OCI-M2 (cell line): ENCODE results near the gene MOV10L1.

ENCODE experiments used
- DNase-seq: peaks from one replicate; lab custom pipeline; 2025; ENCODE audit not compliant: unreplicated experiment; lab: John Stamatoyannopoulos, UW

MOV10L1 gene

GRCh38 chr22:50186181-50186714 lies 96.4 kb downstream of the MOV10L1 start:
- DNase-seq = no peak

- DNase-seq = no peak
Observed at GRCh38 chr22:50186761-50187523, 97.1 kb downstream of the MOV10L1 start.

DNA sequence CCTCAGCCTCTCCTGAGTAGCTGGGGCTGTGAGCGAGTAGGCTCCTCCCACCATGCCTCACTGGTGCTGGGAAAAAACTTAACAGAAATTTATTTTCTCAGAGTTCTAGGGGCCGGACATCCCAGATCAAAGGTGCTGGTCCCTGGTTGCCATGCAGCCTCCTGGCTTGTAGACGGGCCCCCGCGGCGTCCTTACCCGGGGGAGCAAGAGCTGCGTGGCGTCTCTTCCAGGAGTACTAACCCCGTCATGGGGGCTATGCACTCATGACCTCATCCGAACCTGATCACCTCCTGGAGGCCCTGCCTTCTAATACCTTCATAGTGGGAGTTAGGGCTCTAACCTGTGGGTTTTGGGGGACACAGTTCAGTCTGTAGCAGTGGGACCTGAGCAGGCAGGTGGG lies 98.5 kb downstream of the MOV10L1 start:
- no peak for DNase-seq

- DNase-seq = no peak
Observed at GRCh38 chr22:50189184-50189848, 99.5 kb downstream of the MOV10L1 start.

- DNase-seq = no peak
Observed at GRCh38 chr22:50189849-50190181, 100.0 kb downstream of the MOV10L1 start.

- no peak for DNase-seq
Observed at GRCh38 chr22:50190182-50190940, 100.6 kb downstream of the MOV10L1 start.

DNA sequence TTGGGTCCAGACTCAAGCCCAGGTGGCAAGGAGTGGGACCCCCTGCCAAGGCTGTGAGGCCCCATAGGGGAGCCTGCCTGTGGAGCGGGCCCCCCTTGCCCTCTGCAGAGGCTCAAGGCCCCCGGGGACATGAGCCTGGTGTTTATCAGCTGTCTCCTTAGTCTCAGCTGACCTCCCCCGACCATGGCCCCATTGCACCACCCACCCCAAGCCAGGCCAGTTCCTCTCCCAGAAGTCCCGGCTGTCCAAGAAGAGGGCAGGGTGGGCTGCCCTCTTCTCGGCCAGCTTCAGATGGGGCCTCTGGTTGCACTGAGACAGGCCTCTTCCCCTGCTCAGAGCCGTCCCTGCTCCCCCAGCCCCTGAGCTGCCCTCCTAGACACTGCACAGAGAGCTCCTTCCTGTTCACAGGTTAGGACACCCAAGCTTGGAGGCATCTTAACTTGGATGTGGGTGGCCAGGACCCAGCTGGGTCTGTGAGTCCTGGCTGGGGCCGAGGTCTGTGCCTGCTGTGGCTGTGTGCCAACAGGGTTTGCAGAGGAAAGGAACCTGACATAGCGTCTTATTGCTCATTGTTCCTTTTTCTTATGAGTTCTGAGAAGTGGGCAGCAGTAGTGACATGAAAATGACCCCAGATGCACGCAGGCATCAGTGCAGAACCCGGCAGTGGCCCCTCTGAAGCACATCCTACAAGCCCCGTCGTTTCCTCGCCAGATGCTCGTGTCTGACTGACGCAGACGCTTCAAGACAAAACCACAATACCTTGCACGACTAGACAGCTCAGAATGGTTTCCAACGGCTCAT lies 101.3 kb downstream of the MOV10L1 start:
- no peak for DNase-seq

DNA sequence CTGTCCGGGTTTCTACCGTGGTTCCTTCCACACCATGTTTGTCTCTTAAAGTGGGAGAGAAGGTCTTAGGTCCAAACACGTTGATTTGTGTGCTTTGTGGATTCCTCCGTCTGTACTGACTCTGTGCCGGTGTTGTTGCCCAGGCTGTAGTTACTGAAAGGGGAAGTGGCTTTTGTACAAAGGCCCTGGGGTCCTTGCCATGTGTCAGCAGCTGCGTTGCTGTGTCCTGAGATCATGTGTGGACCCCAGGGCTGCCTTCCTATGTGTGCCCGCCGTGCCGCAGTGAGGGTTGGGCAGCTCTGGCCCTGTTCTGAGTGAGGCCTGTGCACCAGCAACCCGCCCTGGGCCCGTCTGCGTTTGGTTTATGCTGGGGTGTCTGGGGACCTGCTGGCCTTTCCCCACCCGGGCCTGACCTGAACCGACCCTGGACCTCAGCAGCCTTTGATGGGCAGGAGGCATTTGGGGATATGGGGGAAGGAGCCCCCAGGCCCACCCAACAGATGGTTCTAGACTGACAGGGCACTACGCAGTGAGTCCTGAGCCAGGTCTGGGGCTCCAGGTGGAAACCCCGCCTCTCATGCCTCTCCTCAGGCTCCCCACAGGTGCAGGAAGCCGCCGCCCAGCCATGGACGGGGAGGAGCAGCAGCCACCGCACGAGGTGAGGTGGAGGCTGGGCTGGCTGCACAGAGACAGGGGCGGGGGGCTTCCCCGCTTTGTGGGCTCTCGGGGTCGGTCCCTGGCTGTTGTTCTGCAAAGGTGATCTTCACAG lies 102.8 kb downstream of the MOV10L1 start:
- no peak for DNase-seq

DNA sequence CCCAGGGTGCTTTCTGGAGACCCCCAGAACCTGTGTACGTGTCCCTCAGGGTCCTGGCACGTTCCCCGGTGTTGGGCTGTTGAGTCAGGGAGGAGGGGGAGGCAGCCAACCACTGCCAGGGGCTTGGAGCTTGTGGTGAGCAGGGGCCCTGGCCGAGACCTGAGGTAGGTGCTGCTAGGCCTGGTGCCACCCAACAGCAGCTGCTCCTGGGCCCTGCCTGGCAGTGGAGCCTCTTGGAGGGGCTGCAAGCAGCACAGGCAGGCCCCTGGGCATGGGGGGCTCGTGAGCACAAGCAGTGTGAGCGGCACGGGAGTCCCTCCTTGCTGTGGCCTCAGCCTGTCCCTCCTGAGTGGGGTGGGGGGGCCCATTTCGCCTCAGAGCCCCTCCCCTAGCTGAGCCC lies 103.8 kb downstream of the MOV10L1 start:
- DNase-seq = no peak

GRCh38 chr22:50194037-50194805 lies 104.4 kb downstream of the MOV10L1 start:
- DNase-seq = no peak

DNA sequence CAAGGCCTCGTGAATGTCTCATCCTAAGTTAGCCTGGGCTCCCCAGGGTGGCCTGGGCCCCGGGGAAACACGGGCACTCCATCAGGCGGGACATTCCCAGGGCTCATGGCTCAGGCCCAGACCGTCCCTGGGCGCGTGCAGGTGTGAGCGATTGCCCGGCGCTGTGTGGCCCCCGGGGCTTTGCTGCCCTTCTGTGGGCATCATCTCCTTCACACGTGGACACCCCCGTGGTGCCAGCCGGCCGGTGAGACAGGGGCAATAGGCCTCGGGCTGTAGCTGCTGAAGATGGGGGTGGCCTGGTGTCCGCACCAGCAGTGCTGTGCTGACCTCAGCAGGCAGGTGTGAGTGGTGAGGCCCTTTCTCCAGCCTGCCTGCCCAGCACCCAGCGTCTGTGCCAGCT lies 106.5 kb downstream of the MOV10L1 start:
- no peak for DNase-seq

DNA sequence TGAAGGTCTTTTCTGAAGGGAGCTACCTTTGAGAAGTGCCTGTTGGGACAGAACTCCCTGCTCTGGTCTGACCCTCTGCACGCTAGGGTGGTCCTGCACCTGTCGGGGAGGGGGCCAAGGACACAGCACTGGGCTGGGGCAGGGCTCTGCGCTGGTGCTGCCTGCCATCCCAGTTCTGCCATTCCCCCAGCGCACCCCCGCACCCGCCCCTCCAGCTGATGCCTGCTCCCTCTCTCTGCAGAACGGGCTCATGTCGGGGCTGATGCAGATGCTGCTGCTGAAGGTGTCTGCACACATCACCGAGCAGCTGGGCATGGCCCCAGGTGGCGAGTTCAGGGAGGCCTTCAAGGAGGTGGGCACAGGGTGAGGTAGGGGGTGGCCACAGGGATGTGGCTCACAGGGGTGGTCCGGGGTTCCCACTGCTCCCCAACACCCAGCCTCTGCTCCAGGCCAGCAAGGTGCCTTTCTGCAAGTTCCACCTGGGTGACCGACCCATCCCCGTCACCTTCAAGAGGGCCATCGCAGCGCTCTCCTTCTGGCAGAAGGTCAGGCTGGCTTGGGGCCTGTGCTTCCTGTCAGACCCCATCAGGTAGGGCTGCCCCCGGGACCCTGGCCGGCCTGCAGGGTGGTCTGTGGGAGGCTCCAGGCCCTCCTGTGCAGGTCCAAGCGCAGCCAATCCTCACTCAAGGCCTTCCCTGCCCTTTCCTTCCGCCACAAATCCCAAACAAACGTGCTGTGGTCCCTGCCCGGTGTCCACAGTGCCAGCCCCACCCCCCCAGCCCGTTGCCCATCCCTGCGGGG lies 107.4 kb downstream of the MOV10L1 start:
- DNase-seq = no peak

- no peak for DNase-seq
Observed at GRCh38 chr22:50197856-50198623, 108.2 kb downstream of the MOV10L1 start.

DNA sequence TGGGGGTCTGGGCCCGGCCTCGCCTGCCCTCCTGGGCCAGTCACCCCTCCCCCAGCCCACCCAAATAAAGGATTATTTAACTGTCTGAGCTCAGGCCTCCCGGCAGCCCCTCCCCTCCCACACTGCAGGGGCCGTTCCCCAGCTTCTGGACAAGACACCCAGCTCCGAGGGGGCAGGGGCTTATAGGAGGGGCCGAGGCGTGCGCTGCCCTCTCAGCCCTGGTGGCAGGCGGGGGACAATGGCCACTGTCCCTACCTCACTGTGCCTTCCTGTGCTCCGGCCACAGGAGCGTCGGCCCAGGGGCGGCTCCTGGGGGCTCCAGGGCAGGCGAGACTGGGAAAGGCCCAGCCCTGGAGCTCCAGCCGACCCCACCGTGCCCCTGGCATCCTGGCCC lies 108.8 kb downstream of the MOV10L1 start:
- DNase-seq = no peak

DNA sequence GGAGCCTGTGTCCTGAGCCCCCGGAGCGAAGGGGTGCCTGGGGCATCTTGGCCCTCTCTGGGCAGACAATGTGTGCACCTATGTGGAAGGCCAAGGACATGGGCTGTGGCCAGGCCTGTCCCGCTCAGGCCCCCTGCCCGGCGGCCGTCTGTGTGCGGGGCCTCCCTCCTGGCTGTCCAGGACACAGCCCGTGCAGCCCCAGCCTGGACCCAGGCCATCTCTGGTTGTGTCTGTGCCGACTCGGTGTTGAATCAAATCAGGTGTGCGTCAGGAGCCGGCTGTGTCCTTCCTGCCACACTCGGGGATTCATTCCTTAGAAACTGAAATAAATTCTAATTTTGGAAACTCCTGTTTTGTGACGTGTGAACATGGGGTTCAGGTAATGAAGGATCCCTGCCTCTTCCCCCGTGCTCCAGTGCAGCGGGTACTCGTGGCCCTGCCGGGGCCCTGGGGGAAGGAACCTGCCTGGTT lies 109.5 kb downstream of the MOV10L1 start:
- DNase-seq = no peak

DNA sequence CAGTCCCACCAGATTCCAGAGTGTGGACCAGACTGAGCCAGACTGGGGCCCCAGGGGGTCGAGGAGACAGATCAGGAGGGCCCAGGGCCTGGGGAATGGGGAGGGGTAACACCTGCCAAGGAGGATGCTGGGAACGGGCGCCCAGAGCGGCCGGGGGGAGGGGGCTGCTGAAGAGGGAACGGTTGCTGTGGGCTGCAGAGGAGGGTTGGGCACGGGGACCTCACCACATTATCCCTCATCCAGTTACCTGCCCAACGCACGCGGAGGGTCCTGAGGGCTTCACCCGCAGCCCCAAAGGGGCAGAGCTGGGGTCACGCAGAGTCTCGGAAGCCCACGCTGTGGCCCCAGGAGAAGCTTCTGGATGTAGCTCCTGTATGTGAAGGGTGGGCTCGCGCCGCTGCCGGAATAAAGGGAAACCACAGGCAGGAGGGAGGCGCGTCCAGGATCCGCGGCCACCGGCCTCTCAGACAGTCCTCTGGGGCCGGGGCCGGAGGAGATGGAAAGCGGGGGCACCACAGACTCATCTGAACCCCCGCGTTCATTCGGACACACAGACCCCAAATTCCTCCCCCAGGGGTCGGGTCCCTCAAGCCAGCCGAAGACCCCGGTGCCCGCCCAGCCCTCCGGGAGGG lies 110.1 kb downstream of the MOV10L1 start:
- no peak for DNase-seq

- DNase-seq = no peak
Observed at GRCh38 chr22:50200461-50201190, 110.8 kb downstream of the MOV10L1 start, which contains the start of gene SELENOO. Gene SELENOO (plus strand): TSS chr22:50201011. CDS start chr22:50201037, 26 bp downstream.
